H1 (cell line): ENCODE results near the gene PDZD4. TPM values are rescaled to one million over a fixed set of nuclear protein-coding genes. Genes with fewer than 3 reads are reported as not detected.

Experiments
- CTCF ChIA-PET: fragments of 300-600 bp; sonication (Branson Sonifier 250); formaldehyde crosslinking; loops from one replicate; lab custom pipeline; 2021; ENCODE audit not compliant: partially characterized antibody; lab: Charles Lee
- POLR2A ChIA-PET: fragments of 300-600 bp; sonication (Branson Sonifier 250); formaldehyde crosslinking; loops from one replicate; lab custom pipeline; 2021; ENCODE audit warnings: inconsistent platforms; ENCODE audit not compliant: partially characterized antibody; lab: Charles Lee
- DNase-seq, 2 experiments: peaks; one replicate each; pipeline versions ENCODE4 v3.0.0 to v3.0.0-alpha.2; 2010 to 2022; ENCODE audit warnings: low spot score in 2 of 2, low read depth in 1 of 2, mixed read lengths in 1 of 2
- FAIRE-seq: peaks from 2 replicates; lab custom pipeline; 2011; peaks lifted over from hg19 to GRCh38; lab: Jason Lieb, UNC
- H2AFZ ChIP-seq: 2 replicates; pipeline ENCODE4 v1.8.1; 2012; ENCODE audit warnings: low read length, inconsistent platforms
- H2AK5ac ChIP-seq: 2 replicates; pipeline ENCODE4 v1.6.1; 2013; ENCODE audit warnings: low read depth, low read length
- H2BK120ac ChIP-seq: replicated peaks from 2 replicates; pipeline ENCODE3; 2013; ENCODE audit warnings: low read depth, low read length, inconsistent platforms
- H2BK12ac ChIP-seq: 2 replicates; pipeline ENCODE4 v1.6.1; 2013; ENCODE audit warnings: low read depth, low read length
- H2BK15ac ChIP-seq: 2 replicates; pipeline ENCODE4 v1.6.1; 2013; ENCODE audit warnings: low read length
- H2BK20ac ChIP-seq: 2 replicates; pipeline ENCODE4 v1.6.1; 2013; ENCODE audit warnings: low read length
- H2BK5ac ChIP-seq: 2 replicates; pipeline ENCODE4 v1.6.1; 2013; ENCODE audit warnings: low read depth, low read length
- H3K14ac ChIP-seq: 2 replicates; pipeline ENCODE4 v1.6.1; 2013; ENCODE audit warnings: inconsistent platforms; ENCODE audit not compliant: insufficient read length
- H3K18ac ChIP-seq: 2 replicates; pipeline ENCODE4 v1.6.1; 2013; ENCODE audit warnings: low read length; ENCODE audit errors: extremely low read depth
- H3K23ac ChIP-seq: 2 replicates; pipeline ENCODE4 v1.6.1; 2013; ENCODE audit warnings: inconsistent platforms; ENCODE audit not compliant: insufficient read length
- H3K23me2 ChIP-seq: 2 replicates; pipeline ENCODE4 v1.6.1; 2013; ENCODE audit warnings: low read depth, low read length
- H3K27ac ChIP-seq: 2 replicates; pipeline ENCODE4 v1.6.1; 2011; ENCODE audit warnings: low read depth, low read length, inconsistent platforms
- H3K27me3 ChIP-seq, 4 experiments: replicated peaks in 1 of 4; 1 replicate in 1 of 4; 2 replicates in 3 of 4; pipeline versions ENCODE4 v1.6.1 to v1.8.1; 2011 to 2013; ENCODE audit warnings: low read length in 3 of 4, mild to moderate bottlenecking in 3 of 4, inconsistent platforms in 2 of 4, mixed read lengths in 2 of 4, moderate library complexity in 1 of 4; ENCODE audit not compliant: control insufficient read depth in 3 of 4, insufficient read depth in 3 of 4; ENCODE audit errors: extremely low read depth in 1 of 4
- H3K36me3 ChIP-seq, 4 experiments: 2 replicates each; pipeline versions ENCODE4 v1.6.1 to v1.8.1; 2011 to 2013; ENCODE audit warnings: mild to moderate bottlenecking in 4 of 4, low read length in 3 of 4, moderate library complexity in 2 of 4, control low read depth in 1 of 4, inconsistent platforms in 1 of 4; ENCODE audit not compliant: insufficient read depth in 4 of 4, control insufficient read depth in 2 of 4
- H3K4ac ChIP-seq: replicated peaks from 2 replicates; pipeline ENCODE3; 2013; ENCODE audit warnings: low read length, low read depth, mixed read lengths, inconsistent platforms; ENCODE audit not compliant: insufficient read length
- H3K4me1 ChIP-seq, 4 experiments: replicated peaks in 1 of 4; 1 replicate in 1 of 4; 2 replicates in 3 of 4; pipeline versions ENCODE4 v1.6.1 to v1.8.1; 2011 to 2013; ENCODE audit warnings: low read length in 3 of 4, inconsistent platforms in 2 of 4, mixed read lengths in 1 of 4; ENCODE audit not compliant: insufficient read depth in 4 of 4, control insufficient read depth in 3 of 4
- H3K4me2 ChIP-seq, 2 experiments: 2 replicates each; pipeline versions ENCODE4 v1.6.1 to v1.8.1; 2011 to 2013; ENCODE audit warnings: low read depth in 2 of 2, low read length in 2 of 2, control low read depth in 1 of 2, inconsistent platforms in 1 of 2, mild to moderate bottlenecking in 1 of 2; ENCODE audit not compliant: insufficient read depth in 1 of 2
- H3K4me3 ChIP-seq, 4 experiments: fragments of 200-600, 300-600 bp in 1 of 4; sonication (generic), shearing (Covaris generic), sonication (Bioruptor Twin) in 1 of 4; 2 replicates each; pipeline versions ENCODE4 v1.5.1 to v1.8.1; 2011 to 2016; ENCODE audit warnings: low read length in 4 of 4, low read depth in 3 of 4, control low read depth in 2 of 4, inconsistent platforms in 2 of 4, mild to moderate bottlenecking in 2 of 4, mixed read lengths in 1 of 4, moderate library complexity in 1 of 4; ENCODE audit not compliant: insufficient read depth in 2 of 4; ENCODE audit errors: extremely low read depth in 1 of 4
- H3K56ac ChIP-seq: replicated peaks from 2 replicates; pipeline ENCODE3; 2013; ENCODE audit warnings: low read depth, mild to moderate bottlenecking, mixed read lengths, low read length, inconsistent platforms; ENCODE audit not compliant: insufficient read length
- H3K79me1 ChIP-seq: 2 replicates; pipeline ENCODE4 v1.6.1; 2013; ENCODE audit warnings: low read depth, low read length, control low read depth
- H3K79me2 ChIP-seq, 2 experiments: 2 replicates each; pipeline versions ENCODE4 v1.6.1 to v1.8.1; 2012 to 2013; ENCODE audit warnings: low read length in 2 of 2, mild to moderate bottlenecking in 2 of 2, inconsistent platforms in 1 of 2; ENCODE audit not compliant: insufficient read depth in 2 of 2, control insufficient read depth in 1 of 2
- H3K9ac ChIP-seq, 4 experiments: replicated peaks in 1 of 4; 1 replicate in 1 of 4; 2 replicates in 3 of 4; pipeline versions ENCODE4 v1.6.1 to v1.8.1; 2011 to 2013; ENCODE audit warnings: low read depth in 3 of 4, low read length in 3 of 4, control low read depth in 2 of 4, mild to moderate bottlenecking in 2 of 4, moderate library complexity in 2 of 4, inconsistent platforms in 1 of 4; ENCODE audit errors: extremely low read depth in 1 of 4
- H3K9me3 ChIP-seq, 2 experiments: 2 replicates each; pipeline versions ENCODE4 v1.6.1 to v1.8.1; 2012 to 2013; ENCODE audit warnings: mild to moderate bottlenecking in 2 of 2, moderate library complexity in 2 of 2, control low read depth in 1 of 2, inconsistent platforms in 1 of 2, low read depth in 1 of 2, low read length in 1 of 2, mixed read lengths in 1 of 2; ENCODE audit not compliant: insufficient read depth in 2 of 2
- H4K20me1 ChIP-seq, 2 experiments: replicated peaks in 1 of 2; 2 replicates each; pipeline versions ENCODE3 to v1.8.1; 2011 to 2013; ENCODE audit warnings: inconsistent platforms in 2 of 2, low read length in 2 of 2, mild to moderate bottlenecking in 1 of 2; ENCODE audit not compliant: insufficient read depth in 2 of 2, control insufficient read depth in 1 of 2
- H4K5ac ChIP-seq: 2 replicates; pipeline ENCODE4 v1.6.1; 2013; ENCODE audit warnings: low read length, low read depth, mixed read lengths, inconsistent platforms; ENCODE audit not compliant: insufficient read length
- H4K8ac ChIP-seq: 2 replicates; pipeline ENCODE4 v1.8.0; 2013; ENCODE audit warnings: mild to moderate bottlenecking, moderate library complexity, low read length, inconsistent platforms; ENCODE audit not compliant: insufficient read depth; ENCODE audit errors: extremely low read depth
- H4K91ac ChIP-seq: replicated peaks from 2 replicates; pipeline ENCODE3; 2013; ENCODE audit warnings: low read length, mixed read lengths, inconsistent platforms; ENCODE audit not compliant: insufficient read length
- BRCA1 ChIP-seq: IDR thresholded peaks from 2 replicates; pipeline ENCODE4 v1.6.1; 2012; ENCODE audit warnings: low read depth, low read length, improper control_type of control experiment
- CBX8 ChIP-seq: fragments of 300-800, 300-1000 bp; sonication (generic); IDR thresholded peaks from 2 replicates; pipeline ENCODE4 v1.7.1; 2016; ENCODE audit warnings: low read depth, low read length, borderline replicate concordance
- CHD1 ChIP-seq: IDR thresholded peaks from 2 replicates; pipeline ENCODE4 v1.6.1; 2012; ENCODE audit warnings: low read depth, low read length, improper control_type of control experiment
- RXRA ChIP-seq: IDR thresholded peaks from 2 replicates; pipeline ENCODE4 v1.6.1; 2011; ENCODE audit warnings: low read depth, mild to moderate bottlenecking, low read length, moderate library complexity; ENCODE audit not compliant: insufficient read depth
- SIX5 ChIP-seq: IDR thresholded peaks from 2 replicates; pipeline ENCODE4 v1.6.1; 2011; ENCODE audit warnings: mild to moderate bottlenecking, low read depth, low read length
- SP4 ChIP-seq: IDR thresholded peaks from 2 replicates; pipeline ENCODE4 v1.6.1; 2012; ENCODE audit warnings: low read length, inconsistent platforms
- WGBS, 2 experiments: shearing (Covaris generic) in 1 of 2; methylation state at CpG; one replicate each; pipeline versions ENCODE4 v1.1.6 to v1.1.7; 2013 to 2015; ENCODE audit warnings: low lambda C conversion rate in 2 of 2, mixed read lengths in 2 of 2, inconsistent platforms in 1 of 2, low coverage in 1 of 2, missing lambda C conversion rate in 1 of 2; ENCODE audit not compliant: insufficient replicate concordance in 2 of 2, insufficient coverage in 1 of 2, insufficient read length in 1 of 2; ENCODE audit errors: extremely low coverage in 1 of 2, missing lambda C conversion rate in 1 of 2; 5-methylcytosine and 5-hydroxymethylcytosine counted together
- polyA plus RNA-seq, 7 experiments: library from polyadenylated mRNA; depleted of rRNA in 3 of 7; stranded (reverse) in 5 of 7; unstranded in 2 of 7; fragments of >200 nt in 5 of 7; fragments of 200-250 nt in 2 of 7; gene quantifications; 1 replicate in 5 of 7; 2 replicates in 1 of 7; 4 replicates in 1 of 7; pipeline versions ENCODE4 v1.2.1 to v1.2.3, GENCODE V29; 2011 to 2013; ENCODE audit warnings: missing spikeins in 2 of 7, mixed read lengths in 2 of 7
- total RNA-seq: library from RNA; stranded (reverse); fragmentation: NEBNext Ultra II Directional; extraction: Animal tissue kit (Norgen Biotek cat#: 25700); gene quantifications from 2 replicates; pipeline ENCODE4 v1.2.1, GENCODE V29; 2021

Gene PDZD4
- total and polyA plus RNA-seq, 2 of the 8 experiments (the other 6 are each of a cell fraction or from before 2014, with no cell fraction given), result 45.8 to 169 TPM

DNA sequence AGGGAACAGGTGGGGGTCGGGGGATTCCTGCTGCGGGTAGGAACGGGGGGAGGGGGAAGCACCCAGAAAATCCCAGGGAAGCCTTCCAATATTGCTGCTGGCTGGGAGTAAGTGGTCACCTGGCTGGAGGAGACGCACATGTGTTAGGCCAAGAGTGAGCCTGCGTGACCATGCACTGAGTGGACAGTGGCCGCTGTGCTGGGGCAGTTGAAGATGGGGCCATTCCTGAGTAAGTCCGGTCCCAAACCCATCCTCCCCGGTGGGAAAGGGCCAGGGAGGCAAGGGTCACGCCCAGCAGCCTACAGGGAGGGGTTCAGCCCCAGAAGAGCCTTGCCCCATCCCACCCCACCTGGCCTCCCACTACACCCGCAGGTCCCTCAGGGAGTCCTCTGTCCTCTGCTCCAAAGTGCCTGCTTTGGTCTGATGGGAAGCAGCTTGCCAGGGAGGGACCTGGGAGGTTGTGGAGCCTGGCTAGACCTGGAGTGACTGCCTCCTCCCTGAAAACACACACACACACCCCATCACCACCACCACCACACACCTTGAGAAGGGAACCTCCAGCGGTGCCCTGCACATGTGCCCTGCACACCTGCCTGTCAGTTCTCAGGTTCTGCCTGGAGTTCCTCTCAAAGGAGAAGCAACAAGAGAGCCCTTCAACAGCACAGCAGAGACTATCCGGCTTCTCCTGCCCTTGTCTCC lies 49.5 kb upstream of the PDZD4 start:
- no peak for DNase-seq
- Histone ChIP-seq H2AFZ (no peak overlapping the region), H3K79me2 (no peaks in the 10 kb centered on the region; a peak in 1 of 4 replicates), H4K20me1 (peaks cover 0 to 6% of the 10 kb centered on the region in 2 experiments), H4K91ac (no peak overlapping the region), H3K56ac (no peak overlapping the region), H2BK20ac (no peak overlapping the region), H4K5ac (no peak overlapping the region), H4K8ac (no peak overlapping the region; the same call in 1 of the 2 replicates), H3K14ac (no peak overlapping the region), H2BK12ac (peak overlapping the region; percentile 60; the same call in 1 of the 2 replicates), H3K4me1 (peaks cover 7 to 53% (median 34%) of the 10 kb centered on the region in 4 experiments), H2BK5ac (peak overlapping the region; percentile 24; the same call in 1 of the 2 replicates), H3K23ac (no peak overlapping the region), H3K23me2 (no peaks in the 10 kb centered on the region), H3K79me1 (no peaks in the 10 kb centered on the region), H3K9ac (no peak overlapping the region), H3K4ac (no peak overlapping the region), H3K27ac (no peak overlapping the region), H2BK15ac (0 out of 2 replicates have a peak overlapping the region, but pooled peaks have one; percentile 1), H3K27me3 (peaks cover 0 to under 1% (median 0%) of the 10 kb centered on the region in 4 experiments; a peak in 1 of 7 replicates), H3K4me3 (peak overlapping the region in 1 of 4 experiments; percentile 51; a peak in 2 of 8 replicates), H2AK5ac (peak overlapping the region; percentile 75; the same call in 1 of the 2 replicates), H3K4me2 (peak overlapping the region in 1 of 2 experiments; percentile 49; a peak in 2 of 4 replicates), H3K18ac (no peak overlapping the region; the same call in 1 of the 2 replicates), H3K9me3 (no peaks in the 10 kb centered on the region), H2BK120ac (no peak overlapping the region), H3K36me3 (no peaks in the 10 kb centered on the region)
- FAIRE-seq, result no peak
- POLR2A ChIA-PET, result interaction anchor here (1.0 to 2.0 kb wide), 3 partner anchors 12 to 45 kb away, joined by 3 to 6 read pairs (median 3); partner anchors contain the start of gene ARHGAP4
- TF ChIP-seq SIX5 (no peak), SP4 (no peak), RXRA (no peak), CHD1 (no peak), CBX8 (no peak), BRCA1 (no peak)
- CTCF ChIA-PET, result interaction anchor here (0.6 to 2.5 kb wide), 3 partner anchors 32 to 303 kb away, joined by 3 to 9 read pairs (median 4); no protein-coding TSS in a partner anchor
- 74% methylated on average over 2 of the region's 12 CpGs; no CpG with 5 or more reads in 1 of the 2 experiments for WGBS, 2 experiments
